HCT116 (cell line): ENCODE measurements around the gene PLK1. TPM values are rescaled to one million over a fixed set of nuclear protein-coding genes. Genes with fewer than 3 reads are reported as not detected.

Source experiments
- ATAC-seq: fragments of 200-7000 bp; cut with Tn5 transposase; 2 replicates; pipeline ENCODE4 v1.9.1; 2020; ENCODE audit warnings: mild to moderate bottlenecking, moderate library complexity
- Bru-seq: library from RNA; stranded (reverse); fragments of 400-500 nt; gene quantifications from one replicate; lab custom pipeline; 2021; lab: Mats Ljungman, UMichigan
- BruChase-seq, 2 experiments: library from RNA; stranded (reverse); fragments of 400-500 nt; gene quantifications; one replicate each; lab custom pipeline; 2021; lab: Mats Ljungman, UMichigan
- BruUV-seq: library from RNA; stranded (reverse); fragments of 400-500 nt; replicated peaks from 2 replicates; lab custom pipeline; 2021; lab: Mats Ljungman, UMichigan
- CTCF ChIA-PET: fragments of 300-600 bp; sonication (Branson Sonifier 250); formaldehyde crosslinking; loops from one replicate; lab custom pipeline; 2021; ENCODE audit warnings: antibody characterized with exemption; lab: Charles Lee
- POLR2A ChIA-PET: fragments of 300-600, 350-600 bp; sonication (Branson Sonifier 250); formaldehyde crosslinking; loops from one replicate; lab custom pipeline; 2021; ENCODE audit warnings: antibody characterized with exemption; lab: Charles Lee
- RAD21 ChIA-PET, 2 experiments: fragments of 300-600 bp; sonication (Branson Sonifier 250); formaldehyde crosslinking; loops; one replicate each; lab custom pipeline; 2023; ENCODE audit warnings: low total read pairs in 2 of 2; ENCODE audit not compliant: uncharacterized antibody in 2 of 2, unreplicated experiment in 2 of 2, low non-redundant PET in 1 of 2; lab: Charles Lee
- DNase-seq: peaks from one replicate; pipeline ENCODE4 v3.0.0-alpha.2; 2010; ENCODE audit warnings: low read depth, low spot score
- H2AFZ ChIP-seq: fragments of 200-600 bp; shearing (Covaris generic), sonication (generic); 2 replicates; pipeline ENCODE4 v1.6.1; 2017; ENCODE audit warnings: low read depth, mixed run types, mixed read lengths, antibody characterized with exemption, low read length; ENCODE audit not compliant: poor library complexity, severe bottlenecking
- H3K27ac ChIP-seq: 2 replicates; pipeline ENCODE4 v1.5.1; 2012; ENCODE audit warnings: low read depth, low read length
- H3K27me3 ChIP-seq: fragments of 200-600 bp; sonication (generic); 2 replicates; pipeline ENCODE4 v1.6.1; 2016; ENCODE audit warnings: mixed run types, low read length, mixed read lengths; ENCODE audit not compliant: insufficient read depth
- H3K36me3 ChIP-seq, 2 experiments: fragments of 200-500 bp in 1 of 2; fragments of 200-600 bp in 1 of 2; sonication (Bioruptor generic) in 1 of 2; sonication (generic) in 1 of 2; 2 replicates each; pipeline versions ENCODE4 v1.5.1 to v1.6.1; 2014 to 2016; ENCODE audit warnings: low read length in 2 of 2, inconsistent platforms in 1 of 2, mixed read lengths in 1 of 2, mixed run types in 1 of 2; ENCODE audit not compliant: insufficient read depth in 2 of 2, control insufficient read depth in 1 of 2
- H3K4me1 ChIP-seq, 2 experiments: fragments of 200-600 bp in 1 of 2; sonication (generic) in 1 of 2; 2 replicates each; pipeline versions ENCODE4 v1.5.1 to v1.6.1; 2012 to 2017; ENCODE audit warnings: low read length in 2 of 2, inconsistent platforms in 1 of 2, mild to moderate bottlenecking in 1 of 2, mixed read lengths in 1 of 2, mixed run types in 1 of 2, moderate library complexity in 1 of 2; ENCODE audit not compliant: insufficient read depth in 2 of 2, control insufficient read depth in 1 of 2
- H3K4me2 ChIP-seq: fragments of 200-600 bp; sonication (generic); 2 replicates; pipeline ENCODE4 v1.6.1; 2017; ENCODE audit warnings: mixed run types, low read length, mixed read lengths
- H3K4me3 ChIP-seq, 2 experiments: fragments of 200-600 bp in 1 of 2; sonication (generic) in 1 of 2; replicated peaks in 1 of 2; 2 replicates each; pipeline ENCODE4 v1.5.1; 2011 to 2016; ENCODE audit warnings: low read length in 2 of 2, control low read depth in 1 of 2, low read depth in 1 of 2, mild to moderate bottlenecking in 1 of 2, mixed read lengths in 1 of 2, mixed run types in 1 of 2
- H3K79me2 ChIP-seq: fragments of 200-600 bp; sonication (generic); 2 replicates; pipeline ENCODE4 v1.6.1; 2017; ENCODE audit warnings: mild to moderate bottlenecking, mixed run types, low read length, moderate library complexity, mixed read lengths; ENCODE audit not compliant: insufficient read depth
- H3K9ac ChIP-seq: fragments of 200-600 bp; sonication (generic); 2 replicates; pipeline ENCODE4 v1.6.1; 2016; ENCODE audit warnings: low read length, mixed read lengths
- H3K9me2 ChIP-seq: fragments of 200-600 bp; sonication (generic), shearing (Covaris generic); 2 replicates; pipeline ENCODE4 v1.6.1; 2017; ENCODE audit warnings: mixed run types, mild to moderate bottlenecking, moderate library complexity; ENCODE audit not compliant: insufficient read depth
- H3K9me3 ChIP-seq, 2 experiments: fragments of 200-500 bp in 1 of 2; fragments of 200-600 bp in 1 of 2; sonication (Bioruptor generic) in 1 of 2; sonication (generic) in 1 of 2; 2 replicates each; pipeline ENCODE4 v1.6.1; 2014 to 2017; ENCODE audit warnings: low read length in 2 of 2, mixed read lengths in 2 of 2, inconsistent platforms in 1 of 2, low read depth in 1 of 2, mild to moderate bottlenecking in 1 of 2, mixed run types in 1 of 2, moderate library complexity in 1 of 2; ENCODE audit not compliant: control insufficient read depth in 1 of 2, insufficient read depth in 1 of 2
- H4K20me1 ChIP-seq: fragments of 200-600 bp; sonication (generic), shearing (Covaris generic); 2 replicates; pipeline ENCODE4 v1.6.1; 2017; ENCODE audit warnings: mixed run types, mild to moderate bottlenecking, moderate library complexity; ENCODE audit not compliant: insufficient read depth
- CBX3 ChIP-seq: IDR thresholded peaks from 2 replicates; pipeline ENCODE4 v1.6.1; 2012; ENCODE audit warnings: low read depth
- EGR1 ChIP-seq: IDR thresholded peaks from 2 replicates; pipeline ENCODE4 v1.6.1; 2012; ENCODE audit warnings: low read depth
- ELF1 ChIP-seq: IDR thresholded peaks from 2 replicates; pipeline ENCODE4 v1.6.1; 2012; ENCODE audit warnings: low read depth, borderline replicate concordance
- EZH2 ChIP-seq: fragments of 200-600 bp; sonication (generic); IDR thresholded peaks from 2 replicates; pipeline ENCODE4 v1.6.1; 2017; ENCODE audit warnings: antibody characterized with exemption, mixed run types
- EZH2phosphoT487 ChIP-seq: fragments of 200-600 bp; IDR thresholded peaks from 2 replicates; pipeline ENCODE4 v1.6.1; 2018; ENCODE audit warnings: antibody characterized with exemption, borderline replicate concordance
- RAD21 ChIP-seq: IDR thresholded peaks from 2 replicates; pipeline ENCODE4 v1.6.1; 2012; ENCODE audit warnings: low read depth, mild to moderate bottlenecking
- SIN3A ChIP-seq: IDR thresholded peaks from 2 replicates; pipeline ENCODE4 v1.6.1; 2012; ENCODE audit warnings: low read depth
- SP1 ChIP-seq: IDR thresholded peaks from 2 replicates; pipeline ENCODE4 v1.6.1; 2012; ENCODE audit warnings: low read depth
- SRF ChIP-seq: IDR thresholded peaks from 2 replicates; pipeline ENCODE4 v1.6.1; 2012; ENCODE audit warnings: low read depth
- TCF7L2 ChIP-seq: IDR thresholded peaks from 2 replicates; pipeline ENCODE4 v1.7.0; 2011; ENCODE audit warnings: borderline replicate concordance, inconsistent platforms; ENCODE audit not compliant: insufficient read depth, insufficient read length; ENCODE audit errors: extremely low read depth
- YY1 ChIP-seq: IDR thresholded peaks from 2 replicates; pipeline ENCODE4 v1.6.1; 2011; ENCODE audit warnings: low read length, low read depth, moderate library complexity, mild to moderate bottlenecking; ENCODE audit not compliant: insufficient replicate concordance; ENCODE audit errors: extremely low read depth
- ZNF274 ChIP-seq: fragments of 200-500 bp; sonication (Bioruptor generic); IDR thresholded peaks from 2 replicates; pipeline ENCODE4 v1.6.1; 2014; ENCODE audit warnings: mild to moderate bottlenecking, low read depth, low read length, inconsistent platforms
- intact Hi-C: fragments of 100-400 bp; cut with micrococcal nuclease; formaldehyde crosslinking; loops from 2 replicates; pipeline ENCODE4 v1.10.0; 2022
- long read RNA-seq: library from polyadenylated mRNA; unstranded; transcript quantifications from one replicate; pipeline ENCODE4 v2.0.0, GENCODE V29; 2021; ENCODE audit not compliant: unreplicated experiment
- polyA plus RNA-seq: library from polyadenylated mRNA; unstranded; fragments of >200 nt; gene quantifications from 2 replicates; pipeline ENCODE4 v1.2.1, GENCODE V29; 2012; ENCODE audit warnings: missing spikeins
- total RNA-seq: library from RNA; stranded (reverse); gene quantifications from one replicate; pipeline ENCODE4 v1.2.1, GENCODE V29; 2021; ENCODE audit not compliant: unreplicated experiment
- TF ChIP-seq, protein P1 (sequence below): IDR thresholded peaks from 2 replicates; pipeline ENCODE4 v1.6.1; 2011; ENCODE audit warnings: mild to moderate bottlenecking, low read length, moderate library complexity; ENCODE audit not compliant: insufficient replicate concordance; ENCODE audit errors: extremely low read depth
- TF ChIP-seq, protein P2 (sequence below), 3 experiments: fragments of 200-600 bp in 1 of 3; sonication (generic) in 1 of 3; IDR thresholded peaks in 2 of 3; conservative IDR thresholded peaks in 1 of 3; 2 replicates each; pipeline ENCODE4 v1.5.1; 2012 to 2017; ENCODE audit warnings: low read depth in 2 of 3, low read length in 2 of 3, antibody characterized with exemption in 1 of 3, borderline replicate concordance in 1 of 3, control low read depth in 1 of 3, mild to moderate bottlenecking in 1 of 3, mixed read lengths in 1 of 3, mixed run types in 1 of 3, moderate library complexity in 1 of 3; ENCODE audit not compliant: insufficient read depth in 1 of 3
- TF ChIP-seq, protein P3 (sequence below): IDR thresholded peaks from 2 replicates; pipeline ENCODE4 v1.6.1; 2012; ENCODE audit warnings: low read depth

The PLK1 gene
- total RNA-seq (144 TPM), Bru-seq, nascent RNA (percentile 91 among the genes with signal in this experiment), BruChase-seq, experiment 1, labeled RNA remaining after a 6-hour chase (percentile 95 among the genes with signal in this experiment), BruChase-seq, experiment 2, labeled RNA remaining after a 2-hour chase (percentile 94 among the genes with signal in this experiment)
- 214 and 224 TPM in 2 replicates for polyA plus RNA-seq
- long read RNA-seq, full-length matches to known transcripts: 295 of 347 reads
- long read RNA-seq, partial matches to known transcripts: 38 of 347 reads
- long read RNA-seq, other reads (novel, unspliced or antisense): 14 of 347 reads

DNA sequence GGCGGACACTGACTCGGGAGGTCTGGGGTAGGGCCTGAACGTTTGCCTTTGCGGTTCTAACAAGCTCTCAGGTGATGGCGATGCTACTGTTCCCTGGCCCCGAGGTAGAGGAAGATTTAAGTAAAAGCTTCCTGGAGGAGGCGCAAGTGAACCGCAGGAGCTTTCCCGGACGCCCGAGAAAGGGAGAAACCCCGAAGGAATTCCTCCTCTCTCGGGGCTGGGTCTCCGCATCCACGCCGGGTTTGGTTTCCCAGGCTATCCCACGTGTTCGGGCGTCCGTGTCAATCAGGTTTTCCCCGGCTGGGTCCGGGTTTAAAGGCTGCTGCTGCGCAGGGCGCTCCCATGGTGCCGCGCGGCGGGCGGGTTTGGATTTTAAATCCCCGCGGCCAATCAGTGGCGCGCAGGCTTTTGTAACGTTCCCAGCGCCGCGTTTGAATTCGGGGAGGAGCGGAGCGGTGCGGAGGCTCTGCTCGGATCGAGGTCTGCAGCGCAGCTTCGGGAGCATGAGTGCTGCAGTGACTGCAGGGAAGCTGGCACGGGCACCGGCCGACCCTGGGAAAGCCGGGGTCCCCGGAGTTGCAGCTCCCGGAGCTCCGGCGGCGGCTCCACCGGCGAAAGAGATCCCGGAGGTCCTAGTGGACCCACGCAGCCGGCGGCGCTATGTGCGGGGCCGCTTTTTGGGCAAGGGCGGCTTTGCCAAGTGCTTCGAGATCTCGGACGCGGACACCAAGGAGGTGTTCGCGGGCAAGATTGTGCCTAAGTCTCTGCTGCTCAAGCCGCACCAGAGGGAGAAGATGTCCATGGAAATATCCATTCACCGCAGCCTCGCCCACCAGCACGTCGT lies at the start of gene PLK1:
PLK1 (plus strand) TSS at position 460 of the 844 bp plus-strand sequence; CDS start at position 504, 44 bp downstream.
- Histone ChIP-seq H3K36me3 (peaks cover 27 to 30% of the 10 kb centered on the region in 2 experiments), H3K27ac (peak within 1 kb of the TSS; percentile 61)
- TSS peak; percentile 61 for BruUV-seq
- peak; percentile 80 for TF ChIP-seq SP1
- TF ChIP-seq, protein P1, sequence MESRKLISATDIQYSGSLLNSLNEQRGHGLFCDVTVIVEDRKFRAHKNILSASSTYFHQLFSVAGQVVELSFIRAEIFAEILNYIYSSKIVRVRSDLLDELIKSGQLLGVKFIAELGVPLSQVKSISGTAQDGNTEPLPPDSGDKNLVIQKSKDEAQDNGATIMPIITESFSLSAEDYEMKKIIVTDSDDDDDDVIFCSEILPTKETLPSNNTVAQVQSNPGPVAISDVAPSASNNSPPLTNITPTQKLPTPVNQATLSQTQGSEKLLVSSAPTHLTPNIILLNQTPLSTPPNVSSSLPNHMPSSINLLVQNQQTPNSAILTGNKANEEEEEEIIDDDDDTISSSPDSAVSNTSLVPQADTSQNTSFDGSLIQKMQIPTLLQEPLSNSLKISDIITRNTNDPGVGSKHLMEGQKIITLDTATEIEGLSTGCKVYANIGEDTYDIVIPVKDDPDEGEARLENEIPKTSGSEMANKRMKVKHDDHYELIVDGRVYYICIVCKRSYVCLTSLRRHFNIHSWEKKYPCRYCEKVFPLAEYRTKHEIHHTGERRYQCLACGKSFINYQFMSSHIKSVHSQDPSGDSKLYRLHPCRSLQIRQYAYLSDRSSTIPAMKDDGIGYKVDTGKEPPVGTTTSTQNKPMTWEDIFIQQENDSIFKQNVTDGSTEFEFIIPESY: no peak
- no peak for TF ChIP-seq EZH2phosphoT487
- TF ChIP-seq, protein P2, sequence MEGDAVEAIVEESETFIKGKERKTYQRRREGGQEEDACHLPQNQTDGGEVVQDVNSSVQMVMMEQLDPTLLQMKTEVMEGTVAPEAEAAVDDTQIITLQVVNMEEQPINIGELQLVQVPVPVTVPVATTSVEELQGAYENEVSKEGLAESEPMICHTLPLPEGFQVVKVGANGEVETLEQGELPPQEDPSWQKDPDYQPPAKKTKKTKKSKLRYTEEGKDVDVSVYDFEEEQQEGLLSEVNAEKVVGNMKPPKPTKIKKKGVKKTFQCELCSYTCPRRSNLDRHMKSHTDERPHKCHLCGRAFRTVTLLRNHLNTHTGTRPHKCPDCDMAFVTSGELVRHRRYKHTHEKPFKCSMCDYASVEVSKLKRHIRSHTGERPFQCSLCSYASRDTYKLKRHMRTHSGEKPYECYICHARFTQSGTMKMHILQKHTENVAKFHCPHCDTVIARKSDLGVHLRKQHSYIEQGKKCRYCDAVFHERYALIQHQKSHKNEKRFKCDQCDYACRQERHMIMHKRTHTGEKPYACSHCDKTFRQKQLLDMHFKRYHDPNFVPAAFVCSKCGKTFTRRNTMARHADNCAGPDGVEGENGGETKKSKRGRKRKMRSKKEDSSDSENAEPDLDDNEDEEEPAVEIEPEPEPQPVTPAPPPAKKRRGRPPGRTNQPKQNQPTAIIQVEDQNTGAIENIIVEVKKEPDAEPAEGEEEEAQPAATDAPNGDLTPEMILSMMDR (IDR thresholded peaks at IDR 0.05 in 2 of 3, conservative IDR thresholded peaks at IDR 0.05 in 1 of 3; ENCODE audit: borderline replicate concordance in 1 of 3, insufficient read depth in 1 of 3, low read depth in 2 of 3, low read length in 2 of 3): peak; percentile 35 to 66 (median 42); a peak in 5 of 6 replicates
- TF ChIP-seq EZH2: no peak
- TF ChIP-seq RAD21: peak; percentile 63
- TF ChIP-seq, protein P3, sequence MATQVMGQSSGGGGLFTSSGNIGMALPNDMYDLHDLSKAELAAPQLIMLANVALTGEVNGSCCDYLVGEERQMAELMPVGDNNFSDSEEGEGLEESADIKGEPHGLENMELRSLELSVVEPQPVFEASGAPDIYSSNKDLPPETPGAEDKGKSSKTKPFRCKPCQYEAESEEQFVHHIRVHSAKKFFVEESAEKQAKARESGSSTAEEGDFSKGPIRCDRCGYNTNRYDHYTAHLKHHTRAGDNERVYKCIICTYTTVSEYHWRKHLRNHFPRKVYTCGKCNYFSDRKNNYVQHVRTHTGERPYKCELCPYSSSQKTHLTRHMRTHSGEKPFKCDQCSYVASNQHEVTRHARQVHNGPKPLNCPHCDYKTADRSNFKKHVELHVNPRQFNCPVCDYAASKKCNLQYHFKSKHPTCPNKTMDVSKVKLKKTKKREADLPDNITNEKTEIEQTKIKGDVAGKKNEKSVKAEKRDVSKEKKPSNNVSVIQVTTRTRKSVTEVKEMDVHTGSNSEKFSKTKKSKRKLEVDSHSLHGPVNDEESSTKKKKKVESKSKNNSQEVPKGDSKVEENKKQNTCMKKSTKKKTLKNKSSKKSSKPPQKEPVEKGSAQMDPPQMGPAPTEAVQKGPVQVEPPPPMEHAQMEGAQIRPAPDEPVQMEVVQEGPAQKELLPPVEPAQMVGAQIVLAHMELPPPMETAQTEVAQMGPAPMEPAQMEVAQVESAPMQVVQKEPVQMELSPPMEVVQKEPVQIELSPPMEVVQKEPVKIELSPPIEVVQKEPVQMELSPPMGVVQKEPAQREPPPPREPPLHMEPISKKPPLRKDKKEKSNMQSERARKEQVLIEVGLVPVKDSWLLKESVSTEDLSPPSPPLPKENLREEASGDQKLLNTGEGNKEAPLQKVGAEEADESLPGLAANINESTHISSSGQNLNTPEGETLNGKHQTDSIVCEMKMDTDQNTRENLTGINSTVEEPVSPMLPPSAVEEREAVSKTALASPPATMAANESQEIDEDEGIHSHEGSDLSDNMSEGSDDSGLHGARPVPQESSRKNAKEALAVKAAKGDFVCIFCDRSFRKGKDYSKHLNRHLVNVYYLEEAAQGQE: no peak
- peak; percentile 67 for TF ChIP-seq TCF7L2
- TF ChIP-seq YY1: peak; percentile 7
- no peak for TF ChIP-seq ELF1
- no peak for TF ChIP-seq EGR1
- TF ChIP-seq SIN3A: peak; percentile 97
- TF ChIP-seq CBX3: peak; percentile 12; the same call in 1 of the 2 replicates
- TF ChIP-seq ZNF274: no peak
- 0 out of 2 replicates have a peak, but pooled peaks have one; percentile 31 for TF ChIP-seq SRF

More for the DNA sequence above, at the start of gene PLK1:
- Histone ChIP-seq H3K27me3 (no peaks in the 10 kb centered on the region), H3K9me2 (no peaks in the 10 kb centered on the region), H3K9ac (peak within 1 kb of the TSS; percentile 88), H3K4me3 (peak within 1 kb of the TSS; percentile 96 to 99), H3K4me1 (peaks cover 7 to 21% of the 10 kb centered on the region in 2 experiments; a peak in 3 of 4 replicates), H3K79me2 (peaks cover 49% of the 10 kb centered on the region), H3K9me3 (no peaks in the 10 kb centered on the region), H2AFZ (no peak within 1 kb of the TSS), H3K4me2 (peak within 1 kb of the TSS; percentile 92), H4K20me1 (peaks cover 6% of the 10 kb centered on the region; the same call in 1 of the 2 replicates)
- ChIA-PET CTCF (interaction anchor here (1.1 to 1.6 kb wide), 3 partner anchors 16 to 358 kb away, joined by 3 to 9 read pairs (median 3); no protein-coding TSS in a partner anchor), RAD21 (no interaction called here), POLR2A (no interaction called here)
- ATAC-seq (peak; percentile 93), DNase-seq (peak; percentile 76)
- intact Hi-C loops: loop anchor here (5.0 kb wide), 2 partner anchors 339 to 359 kb away; no protein-coding TSS in a partner anchor
